Fibroblast of the aortic adventitia (primary cell): ENCODE data around the gene TMEM100. TPM values are rescaled to one million over a fixed set of nuclear protein-coding genes. Genes with fewer than 3 reads are reported as not detected.
A peak's percentile ranks its signal among the peaks of the same experiment; 100 is the strongest.

ENCODE experiments used
- DNase-seq: peaks from one replicate; pipeline ENCODE4 v3.0.0-alpha.2; 2010; ENCODE audit warnings: low read depth
- H3K4me3 ChIP-seq: 2 replicates; pipeline ENCODE4 v1.5.1; 2011; ENCODE audit warnings: low read depth, mild to moderate bottlenecking, control low read depth, low read length, moderate library complexity
- total RNA-seq: library from RNA; depleted of rRNA; stranded (reverse); fragments of >200 nt; gene quantifications from 2 replicates; pipeline ENCODE4 v1.2.3, GENCODE V29; 2012; ENCODE audit warnings: low replicate concordance
- TF ChIP-seq, protein P1 (sequence below): IDR thresholded peaks from 2 replicates; pipeline ENCODE4 v1.5.1; 2011; ENCODE audit warnings: mild to moderate bottlenecking, low read length, control low read depth, inconsistent platforms; ENCODE audit not compliant: insufficient read depth

TMEM100 gene
- total RNA-seq, 1 donor, result 2.1 TPM

DNA sequence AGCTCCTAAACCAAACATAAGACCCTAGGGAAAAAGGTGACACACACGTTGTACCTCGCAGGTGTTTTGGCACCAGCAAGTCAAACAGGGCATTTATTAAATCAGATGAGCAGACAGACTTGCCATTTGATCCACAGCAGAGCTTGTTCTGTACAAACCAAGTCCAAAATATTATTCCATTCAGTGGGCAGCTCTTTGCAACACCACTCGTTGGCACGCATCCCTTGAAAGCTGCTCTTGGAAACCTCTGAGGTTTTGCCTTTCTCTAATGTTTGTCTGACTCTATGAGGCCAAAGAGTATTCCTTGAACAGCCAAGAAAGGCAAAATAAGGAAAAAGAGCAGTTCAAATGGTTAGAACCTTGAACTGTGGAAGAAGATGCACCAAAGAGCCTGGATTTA, 12.7 kb downstream of the TMEM100 start:
- TF ChIP-seq, protein P1, sequence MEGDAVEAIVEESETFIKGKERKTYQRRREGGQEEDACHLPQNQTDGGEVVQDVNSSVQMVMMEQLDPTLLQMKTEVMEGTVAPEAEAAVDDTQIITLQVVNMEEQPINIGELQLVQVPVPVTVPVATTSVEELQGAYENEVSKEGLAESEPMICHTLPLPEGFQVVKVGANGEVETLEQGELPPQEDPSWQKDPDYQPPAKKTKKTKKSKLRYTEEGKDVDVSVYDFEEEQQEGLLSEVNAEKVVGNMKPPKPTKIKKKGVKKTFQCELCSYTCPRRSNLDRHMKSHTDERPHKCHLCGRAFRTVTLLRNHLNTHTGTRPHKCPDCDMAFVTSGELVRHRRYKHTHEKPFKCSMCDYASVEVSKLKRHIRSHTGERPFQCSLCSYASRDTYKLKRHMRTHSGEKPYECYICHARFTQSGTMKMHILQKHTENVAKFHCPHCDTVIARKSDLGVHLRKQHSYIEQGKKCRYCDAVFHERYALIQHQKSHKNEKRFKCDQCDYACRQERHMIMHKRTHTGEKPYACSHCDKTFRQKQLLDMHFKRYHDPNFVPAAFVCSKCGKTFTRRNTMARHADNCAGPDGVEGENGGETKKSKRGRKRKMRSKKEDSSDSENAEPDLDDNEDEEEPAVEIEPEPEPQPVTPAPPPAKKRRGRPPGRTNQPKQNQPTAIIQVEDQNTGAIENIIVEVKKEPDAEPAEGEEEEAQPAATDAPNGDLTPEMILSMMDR, result no peak
- peak; percentile 15 for DNase-seq
- no peak overlapping the region for H3K4me3 ChIP-seq

DNA sequence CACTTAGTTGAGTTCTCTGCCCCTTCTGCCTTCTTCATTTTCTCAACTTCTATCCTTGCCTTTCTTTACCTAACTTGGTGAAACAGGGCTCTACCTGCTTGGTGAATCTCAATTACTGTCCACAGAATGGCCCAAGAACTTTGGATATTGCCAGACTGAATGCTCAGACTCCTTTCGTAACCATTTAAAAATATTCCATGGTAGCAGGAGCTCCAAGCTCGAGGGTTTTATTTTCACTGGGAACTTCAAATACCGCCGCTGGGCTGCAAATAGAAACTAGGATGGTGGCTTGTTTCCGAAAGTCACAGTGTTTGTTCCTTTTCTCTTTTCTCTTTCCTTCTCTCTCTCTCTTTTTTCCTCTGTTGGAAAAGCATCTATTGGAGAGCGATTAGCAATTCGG, 13.2 kb downstream of the TMEM100 start:
- no peak overlapping the region for H3K4me3 ChIP-seq
- DNase-seq, result no peak
- TF ChIP-seq, protein P1, result no peak

DNA sequence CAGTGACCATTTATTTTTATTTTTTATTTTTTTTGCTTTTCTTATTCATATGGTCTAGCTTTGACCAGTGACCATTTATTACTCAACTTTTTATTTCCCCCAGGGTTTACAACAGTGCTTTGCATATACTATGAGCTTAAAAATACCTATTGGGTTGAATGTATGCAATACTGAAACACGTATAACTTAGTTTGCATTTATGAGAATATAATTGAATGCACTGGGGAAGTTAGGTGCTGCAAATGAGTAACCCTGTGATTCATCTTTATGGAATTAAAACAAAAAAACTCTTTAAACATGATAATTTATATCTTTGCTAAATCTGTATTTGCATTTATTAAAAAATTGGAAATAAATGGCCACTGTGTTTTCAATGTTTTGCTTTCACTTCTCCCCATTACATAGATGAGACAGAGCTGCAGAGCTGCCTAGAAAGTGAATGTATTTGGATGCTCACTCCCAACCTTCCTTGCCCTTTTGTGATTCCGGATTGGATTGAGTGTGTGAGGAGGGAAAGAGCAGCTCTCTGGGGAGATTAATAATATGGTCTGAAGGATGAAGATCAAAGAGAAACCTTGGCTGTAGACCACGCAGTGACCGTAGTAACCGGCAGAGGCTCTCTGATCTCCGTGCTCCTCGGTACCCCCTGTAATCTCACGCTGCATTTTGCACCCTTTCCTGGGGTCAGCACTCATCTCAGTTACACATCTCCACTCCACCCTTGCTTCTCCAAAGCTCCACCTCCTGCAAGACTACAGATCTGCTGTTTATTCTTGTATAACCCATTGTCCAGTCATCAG, 14.3 kb downstream of the TMEM100 start:
- DNase-seq, result peak; percentile 22
- TF ChIP-seq, protein P1, result no peak
- peak overlapping the region; percentile 15 for H3K4me3 ChIP-seq

DNA sequence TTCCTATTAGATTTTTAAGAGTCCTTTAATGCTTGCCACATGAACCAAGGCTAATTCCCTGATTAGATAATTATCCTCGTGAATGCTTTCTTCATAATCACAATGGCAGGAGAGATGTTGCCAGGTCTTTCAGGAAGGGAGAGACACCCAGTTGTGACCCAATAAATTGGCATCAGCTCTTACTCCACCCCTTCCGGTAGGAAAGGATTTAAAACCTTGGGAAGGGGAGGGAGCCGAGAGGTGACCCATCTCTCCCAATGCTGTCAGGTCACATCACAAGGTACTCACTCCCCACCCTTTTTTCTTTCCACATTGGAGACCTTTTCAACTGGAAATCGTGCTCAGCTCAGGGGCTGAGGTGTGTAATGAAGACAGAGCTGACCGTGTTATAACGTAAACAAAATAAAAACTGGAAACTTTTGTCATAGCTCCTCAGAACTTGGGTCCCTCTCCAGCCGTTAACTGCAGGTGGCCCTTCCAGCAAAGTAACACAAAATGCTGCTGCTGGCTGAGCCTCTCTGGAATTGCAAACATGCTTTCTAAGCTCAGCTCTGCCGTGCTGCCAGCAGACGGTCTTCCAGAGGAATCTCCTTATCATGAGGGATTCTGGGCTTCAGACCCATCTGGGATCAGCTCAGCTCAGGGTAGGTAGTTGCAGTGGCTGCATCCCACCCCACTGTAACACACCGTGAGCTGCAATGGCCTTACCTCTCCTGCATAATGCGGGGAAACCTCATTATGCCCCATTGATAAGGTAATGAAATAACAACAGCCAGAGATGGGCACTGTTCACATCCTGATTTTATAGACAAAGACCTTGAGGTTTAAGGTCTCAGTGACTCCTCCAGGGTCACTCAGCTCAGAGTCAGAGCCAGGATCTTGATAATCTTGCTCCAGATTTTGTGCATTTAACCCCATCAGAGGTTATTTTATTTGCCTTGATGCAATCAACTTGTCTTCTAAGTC, 15.6 kb downstream of the TMEM100 start:
- no peak overlapping the region for H3K4me3 ChIP-seq
- peak; percentile 33 for DNase-seq
- TF ChIP-seq, protein P1, result no peak

DNA sequence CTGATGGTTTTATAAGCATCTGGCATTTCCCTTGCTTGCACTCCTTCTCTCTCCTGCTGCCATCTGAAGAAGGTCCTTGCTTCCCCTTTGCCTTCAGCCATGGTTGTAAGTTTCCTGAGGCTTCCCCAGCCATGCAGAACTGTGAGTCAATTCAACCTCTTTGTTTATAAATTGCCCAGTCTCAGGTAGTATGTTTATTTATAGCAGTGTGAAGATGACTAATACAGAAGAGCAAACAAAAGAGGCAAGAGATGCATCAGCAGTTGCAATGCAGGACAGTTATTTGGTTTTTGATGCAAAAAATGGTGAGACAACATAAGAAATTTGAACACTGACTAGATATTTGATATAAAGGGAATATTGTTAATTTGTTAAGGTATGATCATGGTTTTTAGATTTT, 16.8 kb downstream of the TMEM100 start:
- TF ChIP-seq, protein P1, result no peak
- no peak for DNase-seq
- no peak overlapping the region for H3K4me3 ChIP-seq

DNA sequence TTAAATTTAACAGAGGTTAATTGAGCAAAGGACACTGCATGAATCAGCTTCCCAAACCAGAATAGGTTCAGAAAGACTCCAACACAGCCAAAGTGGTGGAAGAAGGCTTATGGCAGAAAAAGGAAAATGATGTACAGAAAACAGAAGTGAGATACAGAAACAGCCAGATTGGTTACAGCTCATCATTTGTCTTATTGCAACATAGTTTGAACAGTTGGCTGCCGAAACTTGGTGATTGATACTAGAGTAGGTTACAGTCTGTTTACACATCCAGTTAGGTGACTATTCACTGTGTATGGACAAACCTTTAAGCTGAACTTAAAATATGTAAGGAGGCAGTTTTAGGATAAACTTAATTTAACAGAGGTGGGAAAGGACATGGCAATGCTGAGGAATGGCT, 18.3 kb downstream of the TMEM100 start:
- no peak for DNase-seq
- H3K4me3 ChIP-seq, result no peak overlapping the region
- TF ChIP-seq, protein P1, result no peak
